GM19240 (cell line): Measurements from ENCODE around the gene JUNB.

Source experiments
- DNase-seq: peaks from one replicate; pipeline ENCODE4 v3.0.0; 2011; ENCODE audit warnings: low spot score; ENCODE audit not compliant: insufficient read length

JUNB gene

DNA sequence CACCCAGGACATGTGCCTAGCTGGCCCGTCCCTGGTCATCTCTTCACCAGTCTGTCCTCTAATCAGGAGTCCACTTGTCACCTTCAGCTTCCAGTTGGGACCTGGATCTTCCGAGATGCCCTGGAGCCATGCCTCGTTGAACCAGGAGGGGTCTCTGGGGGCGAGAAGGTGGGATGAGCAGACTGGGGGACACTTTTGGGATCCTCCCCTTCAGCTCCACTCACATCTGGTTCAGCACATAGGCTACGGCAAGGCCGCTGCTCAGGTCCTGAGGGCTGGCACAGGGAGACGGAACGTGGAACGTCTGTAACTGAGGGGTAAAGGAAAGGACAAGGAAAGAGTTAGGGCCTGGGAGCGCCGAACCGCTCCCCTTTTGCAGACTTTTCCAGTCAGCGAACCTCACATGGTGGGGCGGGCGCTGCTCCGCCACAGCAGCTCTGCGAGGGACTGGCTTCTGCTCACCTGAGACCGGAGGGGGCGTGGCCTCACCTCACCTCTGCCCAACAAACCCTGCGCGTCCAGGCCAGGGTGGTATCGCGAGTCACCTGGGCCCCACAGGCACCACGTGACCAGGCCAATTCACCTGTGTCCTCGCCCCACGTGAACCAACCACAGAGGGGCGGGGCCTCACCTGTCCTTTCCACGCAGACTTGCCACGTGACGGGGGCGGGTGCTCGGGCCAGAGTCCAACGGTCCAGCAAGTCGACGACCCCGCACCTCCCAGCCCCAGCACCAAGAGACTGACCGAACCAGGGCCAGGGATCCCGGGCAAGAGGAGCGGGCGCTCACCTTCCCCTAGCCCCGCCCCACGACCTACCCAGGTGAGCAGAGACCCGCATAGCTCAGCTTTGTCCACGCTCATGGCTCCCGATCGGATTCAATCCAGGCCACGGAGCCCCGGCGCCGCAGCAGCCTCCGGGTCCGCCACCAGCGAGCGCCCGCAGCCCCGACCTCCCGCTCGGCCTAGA lies 16.4 kb upstream of the JUNB start, which contains the start of gene HOOK2:
Gene HOOK2, minus strand, starts transcription at position 965 of the 968 bp plus-strand sequence. Its CDS starts 103 bp downstream, at position 862.
- DNase-seq, result no peak

DNA sequence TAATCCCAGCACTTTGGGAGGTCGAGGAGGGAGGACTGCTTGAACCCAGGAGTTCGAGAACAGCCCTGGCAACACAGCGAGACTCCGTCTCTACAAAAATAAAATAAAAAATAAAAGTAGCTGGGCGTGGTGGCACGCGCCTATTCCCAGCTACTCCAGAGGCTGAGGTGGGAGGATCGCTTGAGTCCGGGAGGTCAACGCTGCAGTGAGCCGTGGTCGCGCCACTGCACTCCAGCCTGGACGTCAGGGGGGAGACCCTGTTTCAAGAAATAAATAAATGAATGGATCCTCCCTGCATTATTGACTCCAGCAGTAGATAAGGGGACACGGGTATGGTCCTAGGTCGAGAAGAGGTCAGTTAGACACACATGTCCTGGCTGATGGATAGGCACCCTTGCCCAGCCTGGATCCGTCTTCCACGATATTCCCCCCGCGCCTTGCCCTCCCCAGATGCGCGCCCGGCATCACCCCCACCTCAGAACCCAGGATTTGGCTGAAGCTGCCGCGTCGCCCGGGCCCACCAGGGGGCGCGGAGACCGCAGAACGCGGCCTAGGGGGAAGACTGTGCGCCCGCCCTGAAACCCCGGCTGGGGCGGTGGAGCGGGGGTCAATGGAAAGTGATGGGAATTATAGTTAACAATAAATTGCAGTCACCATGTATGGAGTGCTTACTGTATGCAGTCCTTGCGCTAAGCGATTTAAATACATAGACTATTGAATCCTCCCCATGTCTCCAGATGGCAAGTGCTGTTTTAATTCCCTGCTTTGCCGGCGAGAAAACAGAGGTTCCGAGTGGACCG lies 13.9 kb upstream of the JUNB start:
- peak; percentile 68 for DNase-seq

DNA sequence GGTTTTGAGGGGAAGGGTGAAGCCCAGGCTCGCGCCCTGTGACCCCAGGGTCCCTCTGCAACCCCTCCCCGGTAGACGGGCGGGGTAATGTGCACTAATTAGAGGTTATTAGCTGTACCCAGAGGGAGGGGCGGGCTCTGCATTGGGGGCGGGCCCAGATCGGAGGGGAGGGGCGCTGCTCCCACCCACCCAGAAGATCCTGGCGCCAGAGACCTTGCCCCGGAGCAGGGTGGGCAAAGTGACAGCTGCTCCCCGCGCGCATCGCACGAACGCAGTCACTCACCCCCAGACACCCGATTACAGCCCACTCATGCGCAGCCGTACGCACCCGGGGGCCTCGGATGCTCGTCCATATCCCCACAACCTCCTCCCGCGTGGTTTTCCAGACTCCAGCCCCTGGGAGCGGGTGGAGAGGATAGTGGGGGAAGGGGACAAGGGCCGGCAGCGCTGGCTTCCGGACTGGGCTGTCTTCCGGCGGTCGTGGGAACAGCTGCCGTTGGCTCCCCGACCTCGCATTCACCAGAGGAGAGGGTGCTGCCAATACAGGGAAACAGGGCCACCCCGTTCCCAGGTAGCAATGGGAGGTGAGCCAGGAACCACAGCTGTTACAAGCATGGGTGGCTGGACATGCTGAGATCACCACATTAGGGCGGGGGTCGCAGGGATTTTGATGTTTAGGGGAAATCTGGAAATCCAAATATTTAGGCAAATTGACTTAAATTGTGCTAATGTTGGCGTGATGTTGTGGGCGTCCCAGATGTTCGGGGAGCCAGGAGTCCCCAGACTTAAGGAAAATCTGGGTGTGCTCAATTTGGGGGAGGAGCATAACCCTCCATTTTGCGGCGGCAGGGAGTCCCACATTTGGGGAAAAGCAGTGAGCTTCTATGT lies 13.0 kb upstream of the JUNB start:
- DNase-seq, result no peak

DNA sequence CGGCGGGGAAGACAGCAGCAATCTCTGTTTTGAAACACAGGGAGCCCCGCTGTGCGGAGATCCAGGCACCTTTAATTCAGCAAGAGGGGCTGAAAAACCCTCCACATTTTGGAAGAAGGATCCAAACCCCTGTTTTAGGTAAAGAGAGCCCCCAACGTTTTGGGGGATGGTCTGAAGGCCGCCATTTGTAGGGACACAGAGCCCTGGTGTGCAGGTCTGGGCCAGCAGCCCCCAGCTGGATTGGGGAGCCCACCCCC lies 12.5 kb upstream of the JUNB start:
- no peak for DNase-seq

DNA sequence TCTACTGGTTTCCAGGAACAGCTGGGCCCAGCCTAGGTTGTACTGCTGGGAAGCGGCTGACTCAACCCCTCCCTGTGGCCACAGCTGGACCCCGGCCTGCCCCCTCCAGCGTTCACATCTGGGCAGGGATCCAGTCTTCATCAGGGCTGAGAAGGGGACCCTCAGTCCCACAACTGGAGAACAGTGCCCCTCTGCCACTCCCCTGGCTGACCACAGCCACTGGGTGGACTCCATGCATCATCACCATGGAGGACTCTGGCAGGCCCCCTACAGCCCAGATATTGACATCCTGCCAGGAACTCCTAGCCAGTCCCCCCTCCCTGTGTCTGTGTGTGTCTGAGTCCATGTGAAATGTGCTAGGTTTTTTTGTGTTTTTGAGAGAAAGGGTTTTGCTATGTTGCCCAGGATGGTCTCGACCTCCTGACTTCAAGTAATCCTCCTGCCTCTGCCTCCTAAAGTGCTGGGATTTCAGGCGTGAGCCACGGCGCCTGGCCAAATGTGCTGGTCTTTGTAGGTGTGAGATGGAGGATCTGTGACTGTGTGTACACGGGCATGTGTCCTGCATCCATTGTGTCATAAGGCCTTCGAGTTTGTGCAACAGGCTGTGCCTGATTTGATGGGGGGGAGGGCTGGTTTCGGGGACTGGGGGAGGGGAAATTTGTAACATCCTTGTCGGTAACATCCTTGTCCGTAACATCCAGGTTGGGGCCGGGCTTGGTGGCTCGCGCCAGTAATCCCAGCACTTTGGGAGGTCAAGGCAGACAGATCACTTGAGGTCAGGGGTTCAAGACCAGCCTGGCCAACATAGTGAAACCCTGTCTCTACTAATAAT lies 11.9 kb upstream of the JUNB start:
- no peak for DNase-seq

DNA sequence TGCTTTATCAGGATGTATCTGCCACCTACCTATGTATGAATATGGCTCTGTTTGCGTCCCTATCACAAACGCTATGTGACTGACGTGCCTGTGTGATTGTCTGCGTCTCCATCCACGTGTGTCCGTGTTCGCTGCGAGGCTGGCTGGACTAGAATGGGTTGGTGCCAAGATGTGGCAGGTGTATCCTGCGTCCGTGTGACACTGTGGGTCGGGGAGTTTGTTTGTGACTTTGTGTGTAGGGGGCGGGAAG lies 9.2 kb upstream of the JUNB start:
- no peak for DNase-seq

DNA sequence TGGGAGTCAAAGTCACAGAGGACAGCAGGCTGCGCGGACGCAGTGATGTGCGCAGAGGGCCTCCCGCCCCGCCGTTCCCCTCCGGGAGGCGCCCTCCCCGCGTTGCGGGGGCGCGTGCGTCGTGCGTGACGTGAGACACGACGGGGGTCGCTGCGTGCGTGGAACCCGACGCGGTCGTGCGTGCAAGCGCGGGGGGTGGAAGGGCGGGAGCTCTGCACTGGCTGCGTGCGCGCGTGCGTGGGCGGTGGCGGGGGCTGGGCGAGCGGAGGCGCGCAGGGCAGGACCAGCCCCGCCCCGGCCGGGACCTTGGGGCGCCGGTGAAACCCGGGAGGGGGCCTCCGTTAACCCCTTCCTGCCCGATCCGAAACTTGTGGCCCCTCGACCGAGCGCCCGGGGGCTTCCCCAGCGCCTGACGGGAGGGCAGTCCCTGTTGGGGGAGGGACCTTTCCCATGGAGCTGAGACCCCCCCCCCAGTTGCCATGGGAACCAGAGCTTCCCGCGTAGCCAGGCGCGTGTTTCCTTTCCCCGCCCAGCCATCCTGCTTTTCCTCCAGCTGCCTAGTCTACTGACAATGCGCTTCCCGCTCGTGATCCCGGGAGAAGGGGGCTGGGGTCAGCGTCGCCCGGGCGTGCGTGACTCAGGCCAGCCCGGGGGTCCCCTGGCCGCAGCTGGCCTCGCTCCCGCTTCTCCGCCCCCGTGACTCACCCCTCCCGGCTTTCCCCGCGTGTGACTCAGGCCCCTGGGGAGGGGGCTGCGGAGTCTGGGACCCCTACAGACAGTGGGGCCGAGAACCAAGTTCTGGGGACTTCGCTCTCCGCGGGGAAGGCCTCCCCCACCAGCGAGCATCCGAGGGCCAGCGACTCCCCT lies 8.6 kb upstream of the JUNB start:
- DNase-seq, result no peak

DNA sequence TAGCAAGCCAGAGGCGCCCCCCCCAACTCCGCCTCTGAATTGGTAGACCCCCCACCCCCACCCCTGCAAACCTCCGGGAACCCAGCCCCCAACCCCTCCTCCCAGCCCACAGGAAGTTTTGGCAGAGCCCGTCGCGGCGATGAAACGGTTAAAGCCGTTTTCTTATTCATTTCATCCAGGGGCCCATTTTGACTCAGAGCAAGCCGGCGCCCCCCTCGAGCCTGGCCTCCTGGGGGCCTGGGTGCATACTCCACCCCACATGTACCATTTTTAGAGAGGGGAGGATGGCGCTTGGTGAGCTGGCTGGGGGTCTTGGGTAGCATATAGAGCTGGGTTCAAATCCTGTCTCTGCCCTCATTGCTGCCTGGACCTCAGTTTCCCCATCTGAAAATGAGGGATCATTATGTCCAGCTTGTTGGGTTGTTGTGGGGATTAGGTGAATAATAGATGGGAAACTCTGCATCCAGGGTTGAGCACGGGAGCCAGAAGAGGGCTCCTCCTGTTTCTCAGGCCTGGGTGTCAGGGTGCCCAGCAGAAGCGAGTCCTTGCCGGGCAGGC lies 7.9 kb upstream of the JUNB start:
- DNase-seq, result no peak

DNA sequence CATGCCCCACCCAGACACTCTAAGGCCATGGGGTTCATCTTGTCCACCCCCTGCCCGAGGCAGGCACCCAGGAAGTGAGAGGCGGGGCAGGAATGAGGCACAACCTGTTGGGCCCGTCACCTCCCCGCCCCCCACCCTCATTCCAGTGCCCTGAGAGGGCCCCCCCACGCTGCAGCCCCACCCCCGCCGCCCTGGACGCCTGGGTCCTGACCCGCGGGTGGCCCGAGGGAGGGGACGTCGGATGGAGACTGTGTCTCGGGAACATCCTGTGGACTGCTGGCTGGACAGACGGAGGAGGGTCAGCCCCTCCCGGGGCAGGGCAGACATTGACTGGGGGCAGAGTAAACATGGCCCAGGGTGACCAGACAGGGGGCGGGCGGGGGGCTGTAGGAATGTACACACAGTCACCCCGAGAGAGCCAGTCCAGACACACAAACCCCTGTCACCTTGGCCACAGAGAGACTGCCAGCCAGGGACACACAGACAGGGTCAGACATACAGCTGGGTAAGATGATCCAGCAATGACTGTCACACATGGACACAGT lies 7.4 kb upstream of the JUNB start:
- no peak for DNase-seq

DNA sequence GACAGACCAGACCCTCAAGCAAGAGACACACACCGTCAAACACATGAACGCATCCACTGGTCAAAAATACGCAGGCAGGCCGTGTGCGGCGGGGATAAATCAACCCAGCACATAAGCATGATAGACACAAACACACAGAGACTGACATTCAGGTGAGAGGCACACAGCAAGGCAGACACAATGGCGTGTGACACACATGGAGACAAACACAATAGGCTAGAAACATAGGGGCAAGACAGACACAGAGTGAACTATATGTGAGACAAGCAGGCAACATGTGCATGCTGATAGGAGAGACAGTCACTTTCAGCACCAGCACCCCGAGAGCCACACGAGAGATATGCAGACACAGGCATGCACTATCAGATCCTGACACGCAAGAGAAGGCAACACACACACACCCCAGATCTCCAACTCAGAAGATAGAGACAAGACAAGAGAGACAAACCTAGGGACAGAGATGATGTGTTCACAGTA lies 6.9 kb upstream of the JUNB start:
- DNase-seq, result no peak

DNA sequence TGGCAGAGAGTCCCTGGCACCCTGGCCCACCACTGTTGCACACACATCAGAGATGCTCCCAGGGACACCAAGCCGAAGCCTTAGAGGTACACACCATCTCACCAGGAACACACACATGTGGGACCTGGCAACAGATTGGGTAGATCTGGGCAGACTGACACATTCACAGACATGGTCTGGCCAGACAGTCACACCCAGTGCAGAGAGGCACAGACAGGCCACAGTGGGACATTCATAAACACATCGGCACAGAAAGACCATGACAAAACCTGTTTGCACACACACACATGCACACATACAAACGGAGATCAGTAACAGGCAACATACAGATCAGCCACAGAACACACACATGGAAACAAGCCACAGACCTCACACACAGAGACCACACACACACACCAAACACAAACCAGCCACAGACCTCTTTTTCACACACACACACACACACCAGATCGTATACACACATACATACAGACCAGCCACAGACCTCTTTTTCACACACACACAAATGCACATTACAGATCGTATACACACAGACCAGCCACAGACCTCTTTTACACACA lies 6.3 kb upstream of the JUNB start:
- no peak for DNase-seq

DNA sequence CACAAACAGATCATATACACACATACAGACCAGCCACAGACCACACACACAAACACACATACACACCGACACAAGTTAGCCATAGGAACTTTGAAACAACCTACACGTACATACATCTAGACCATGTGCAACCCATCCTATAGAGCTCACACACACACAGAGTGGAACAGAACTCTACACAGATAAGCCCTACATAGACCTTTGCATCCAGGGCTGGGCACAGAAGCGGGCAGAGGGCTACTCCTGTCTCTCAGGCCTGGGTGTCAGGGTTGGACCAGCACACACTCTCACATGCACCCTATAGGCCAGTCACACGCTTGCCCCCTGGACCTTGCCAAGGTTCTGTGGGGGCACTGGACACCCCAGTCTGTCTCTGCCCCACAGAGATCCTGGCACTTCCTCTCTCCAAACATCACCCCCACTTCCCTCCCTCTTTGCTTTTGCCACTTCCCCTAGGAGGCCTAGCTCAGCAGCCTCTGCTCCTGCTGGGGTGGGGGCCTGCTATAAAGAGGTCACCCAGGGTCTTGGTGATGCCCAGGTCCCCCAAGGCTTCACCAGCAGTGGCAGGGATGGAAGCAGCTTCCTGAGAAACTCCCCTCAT lies 5.8 kb upstream of the JUNB start:
- DNase-seq, result no peak

DNA sequence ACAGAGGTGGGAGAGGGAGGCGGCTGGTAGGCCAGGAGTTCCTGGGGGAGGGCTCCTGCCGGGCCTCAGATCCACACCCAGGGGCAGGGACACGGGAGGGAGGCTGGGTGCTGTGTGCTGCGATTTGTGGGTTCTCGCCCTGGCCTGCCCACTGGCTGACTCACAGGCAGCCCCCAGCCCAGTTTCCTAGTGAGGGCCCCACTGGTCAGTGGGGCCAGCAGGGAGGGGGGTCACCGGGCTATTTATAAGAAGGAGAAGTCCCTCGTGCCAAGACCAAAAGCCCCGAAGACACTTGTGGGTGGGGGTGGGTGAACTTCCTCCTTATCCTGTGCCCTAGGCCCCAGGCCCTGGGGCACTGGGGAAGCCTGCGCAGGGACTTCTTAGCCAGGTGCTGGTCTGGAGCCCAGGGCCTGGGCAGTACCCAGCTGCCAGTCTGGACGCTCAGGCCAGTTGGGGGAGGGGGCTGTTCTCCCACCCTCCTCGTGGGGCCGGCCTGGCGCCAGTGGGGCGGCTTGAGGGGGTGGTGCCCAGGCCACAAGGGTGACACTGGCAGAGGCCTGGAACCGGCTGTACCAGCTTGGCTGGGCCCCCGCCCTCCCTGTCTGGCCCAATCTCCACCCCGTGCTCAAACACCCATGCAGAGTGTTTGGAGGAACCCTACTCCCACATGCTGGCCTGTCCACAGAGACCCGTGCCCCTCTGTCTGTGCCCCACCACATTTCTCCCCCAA lies 5.0 kb upstream of the JUNB start:
- no peak for DNase-seq

DNA sequence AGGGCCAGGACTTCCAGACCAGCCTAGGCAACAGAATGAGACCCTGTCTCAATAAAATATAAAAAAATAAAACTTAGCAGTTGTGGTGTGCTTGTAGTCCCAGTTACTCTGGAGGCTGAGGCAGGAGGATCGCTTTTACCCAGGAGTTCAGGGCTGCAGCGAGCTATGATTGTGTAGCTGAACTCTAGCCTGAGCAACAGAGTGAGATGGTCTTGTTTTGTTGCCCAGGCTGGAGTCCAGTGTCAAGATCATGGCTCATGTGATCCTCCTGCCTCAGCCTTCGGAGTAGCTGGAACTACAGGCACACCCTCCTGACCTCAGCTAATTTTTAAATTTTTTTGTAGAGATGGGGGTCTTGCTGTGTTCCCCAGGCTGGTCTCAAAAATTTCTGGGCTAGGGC lies 4.3 kb upstream of the JUNB start:
- DNase-seq, result no peak

DNA sequence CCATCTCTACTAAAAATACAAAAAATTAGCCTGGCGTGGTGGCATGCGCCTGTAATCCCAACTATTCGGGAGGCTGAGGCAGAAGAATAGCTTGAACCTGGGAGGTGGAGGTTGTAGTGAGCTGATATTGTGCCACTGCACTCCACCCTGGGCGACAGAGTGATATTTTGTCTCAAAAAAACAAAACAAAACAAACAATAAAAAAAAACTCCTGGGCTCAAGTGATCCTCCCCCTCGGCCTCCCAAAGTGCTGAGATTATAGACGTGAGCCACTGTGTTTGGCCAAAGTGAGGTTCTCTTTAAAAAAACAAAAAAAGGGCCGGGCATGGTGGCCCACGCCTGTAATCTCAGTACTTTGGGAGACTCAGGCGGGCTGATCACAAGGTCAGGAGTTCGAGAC lies 3.8 kb upstream of the JUNB start:
- no peak for DNase-seq

DNA sequence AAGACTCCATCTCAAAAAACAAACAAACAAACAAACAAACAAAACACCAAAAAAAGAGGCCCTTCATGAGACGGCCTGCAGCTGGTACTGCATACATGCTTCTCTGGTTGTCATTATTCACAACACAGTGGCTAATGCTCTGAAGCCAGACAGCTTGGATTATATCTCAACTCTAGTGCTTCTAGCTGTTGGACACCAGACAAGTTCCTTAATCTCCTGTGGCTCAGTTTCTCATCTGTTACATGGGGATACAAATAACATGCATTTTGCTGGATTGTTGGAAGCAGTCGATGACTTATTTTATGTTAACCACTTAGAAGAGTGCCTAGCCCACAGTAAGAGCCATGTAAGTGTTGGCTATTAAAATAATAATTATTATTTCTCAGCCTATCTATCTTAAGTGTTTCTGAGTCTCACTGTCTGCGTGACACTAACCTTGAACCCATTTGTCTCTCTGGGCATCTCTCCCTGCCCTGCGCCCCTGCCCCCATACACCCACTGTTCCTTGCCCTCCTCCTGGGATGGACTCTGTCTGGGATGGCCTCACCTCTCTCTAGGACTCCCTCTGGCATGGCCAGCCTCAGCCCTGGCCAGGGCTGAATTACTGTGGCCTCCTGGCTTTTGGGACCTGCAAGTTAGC lies 3.1 kb upstream of the JUNB start:
- DNase-seq, result no peak

DNA sequence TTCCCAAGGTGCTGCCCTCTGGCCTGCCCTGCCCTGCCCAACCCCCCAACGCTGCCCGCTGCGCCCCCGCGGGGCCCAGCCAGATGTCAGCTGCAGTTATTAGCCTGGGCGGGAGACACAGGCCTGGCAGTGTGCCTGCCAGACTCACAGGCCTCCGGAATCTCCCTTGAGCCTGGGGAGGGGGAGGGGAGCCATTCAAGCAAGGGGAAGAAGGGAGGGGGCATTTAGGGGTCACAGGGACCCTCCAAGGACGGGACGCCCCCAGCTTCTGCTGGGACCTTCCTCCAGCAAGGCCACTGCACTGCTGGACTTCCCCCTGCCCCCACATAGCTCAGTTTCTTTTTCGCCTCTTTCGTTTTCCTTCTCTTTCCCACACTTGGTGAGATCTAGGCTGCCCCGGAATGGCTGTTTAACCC lies 2.6 kb upstream of the JUNB start:
- no peak for DNase-seq
